Stomach (tissue), 4 donors: ENCODE results near the gene SOSTDC1.

Source experiments
- POLR2A ChIP-seq, 4 donors: fragments of 450-650 bp; IDR thresholded peaks; one replicate each; pipeline ENCODE4 v1.6.1; 2016; ENCODE audit warnings: antibody characterized with exemption in 4 of 4, control low read depth in 2 of 4, mild to moderate bottlenecking in 1 of 4, moderate library complexity in 1 of 4
- POLR2AphosphoS5 ChIP-seq, 3 donors: sonication (generic); formaldehyde crosslinking; IDR thresholded peaks; one replicate each; pipeline ENCODE4 v1.6.1; 2016; ENCODE audit warnings: antibody characterized with exemption in 3 of 3
- TF ChIP-seq, protein P1 (sequence below), 7 experiments: fragments of 450-650 bp in 4 of 7; fragments of 200-600 bp in 3 of 7; sonication (generic) in 3 of 7; IDR thresholded peaks; one replicate each; pipeline ENCODE4 v1.5.1; 2016 to 2019; ENCODE audit warnings: antibody characterized with exemption in 7 of 7, control low read depth in 2 of 7, mild to moderate bottlenecking in 1 of 7

- TF ChIP-seq, protein P1, sequence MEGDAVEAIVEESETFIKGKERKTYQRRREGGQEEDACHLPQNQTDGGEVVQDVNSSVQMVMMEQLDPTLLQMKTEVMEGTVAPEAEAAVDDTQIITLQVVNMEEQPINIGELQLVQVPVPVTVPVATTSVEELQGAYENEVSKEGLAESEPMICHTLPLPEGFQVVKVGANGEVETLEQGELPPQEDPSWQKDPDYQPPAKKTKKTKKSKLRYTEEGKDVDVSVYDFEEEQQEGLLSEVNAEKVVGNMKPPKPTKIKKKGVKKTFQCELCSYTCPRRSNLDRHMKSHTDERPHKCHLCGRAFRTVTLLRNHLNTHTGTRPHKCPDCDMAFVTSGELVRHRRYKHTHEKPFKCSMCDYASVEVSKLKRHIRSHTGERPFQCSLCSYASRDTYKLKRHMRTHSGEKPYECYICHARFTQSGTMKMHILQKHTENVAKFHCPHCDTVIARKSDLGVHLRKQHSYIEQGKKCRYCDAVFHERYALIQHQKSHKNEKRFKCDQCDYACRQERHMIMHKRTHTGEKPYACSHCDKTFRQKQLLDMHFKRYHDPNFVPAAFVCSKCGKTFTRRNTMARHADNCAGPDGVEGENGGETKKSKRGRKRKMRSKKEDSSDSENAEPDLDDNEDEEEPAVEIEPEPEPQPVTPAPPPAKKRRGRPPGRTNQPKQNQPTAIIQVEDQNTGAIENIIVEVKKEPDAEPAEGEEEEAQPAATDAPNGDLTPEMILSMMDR (IDR thresholded peaks at IDR 0.05), result no peak
- TF ChIP-seq POLR2A (IDR thresholded peaks at IDR 0.05) (no peak), POLR2AphosphoS5 (IDR thresholded peaks at IDR 0.05) (no peak)
These were observed 19.0 kb downstream of the SOSTDC1 start for GRCh38 chr7:16446508-16446907.
